ENCODE measurements around the gene SGMS1. TPM values are rescaled to one million over a fixed set of nuclear protein-coding genes. Genes with fewer than 3 reads are reported as not detected.

Gene SGMS1
- total and polyA plus RNA-seq, 2 donors (not counting 3 experiments of a cell fraction or from before 2014, with no cell fraction given), result 9.7 to 23.7 TPM

GRCh38 chr10:50385624-50386023 is 238.1 kb downstream of the SGMS1 start:
- peaks cover 16% of the 10 kb centered on the region for H3K79me2 ChIP-seq (ENCODE audit: control insufficient read depth, insufficient read depth, low read length)
- DNase-seq (ENCODE audit: low read depth, low spot score) (no peak), FAIRE-seq (no peak)
- TF ChIP-seq, protein P1, sequence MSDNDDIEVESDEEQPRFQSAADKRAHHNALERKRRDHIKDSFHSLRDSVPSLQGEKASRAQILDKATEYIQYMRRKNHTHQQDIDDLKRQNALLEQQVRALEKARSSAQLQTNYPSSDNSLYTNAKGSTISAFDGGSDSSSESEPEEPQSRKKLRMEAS (IDR thresholded peaks at IDR 0.05; ENCODE audit: insufficient read depth, insufficient read length), result no peak
- no peak for TF ChIP-seq POLR2AphosphoS5 (IDR thresholded peaks at IDR 0.05; ENCODE audit: insufficient read depth, low read depth, low read length)
- TF ChIP-seq MYC (IDR thresholded peaks at IDR 0.05; ENCODE audit: low read depth, low read length), result no peak
- TF ChIP-seq, protein P2, sequence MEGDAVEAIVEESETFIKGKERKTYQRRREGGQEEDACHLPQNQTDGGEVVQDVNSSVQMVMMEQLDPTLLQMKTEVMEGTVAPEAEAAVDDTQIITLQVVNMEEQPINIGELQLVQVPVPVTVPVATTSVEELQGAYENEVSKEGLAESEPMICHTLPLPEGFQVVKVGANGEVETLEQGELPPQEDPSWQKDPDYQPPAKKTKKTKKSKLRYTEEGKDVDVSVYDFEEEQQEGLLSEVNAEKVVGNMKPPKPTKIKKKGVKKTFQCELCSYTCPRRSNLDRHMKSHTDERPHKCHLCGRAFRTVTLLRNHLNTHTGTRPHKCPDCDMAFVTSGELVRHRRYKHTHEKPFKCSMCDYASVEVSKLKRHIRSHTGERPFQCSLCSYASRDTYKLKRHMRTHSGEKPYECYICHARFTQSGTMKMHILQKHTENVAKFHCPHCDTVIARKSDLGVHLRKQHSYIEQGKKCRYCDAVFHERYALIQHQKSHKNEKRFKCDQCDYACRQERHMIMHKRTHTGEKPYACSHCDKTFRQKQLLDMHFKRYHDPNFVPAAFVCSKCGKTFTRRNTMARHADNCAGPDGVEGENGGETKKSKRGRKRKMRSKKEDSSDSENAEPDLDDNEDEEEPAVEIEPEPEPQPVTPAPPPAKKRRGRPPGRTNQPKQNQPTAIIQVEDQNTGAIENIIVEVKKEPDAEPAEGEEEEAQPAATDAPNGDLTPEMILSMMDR (IDR thresholded peaks at IDR 0.05; ENCODE audit: extremely low read depth in 1 of 2, insufficient read depth in 1 of 2, low read depth in 1 of 2, low read length in 2 of 2), result no peak
- no peak for TF ChIP-seq JUN (IDR thresholded peaks at IDR 0.05; ENCODE audit: borderline replicate concordance, insufficient read depth, insufficient read length, low read depth)
- no peaks in the 10 kb centered on the region for H3K9me1 ChIP-seq (replicated peaks; ENCODE audit: control insufficient read depth, extremely low read depth, insufficient read depth, low read length)
- no peak overlapping the region for H3K9ac ChIP-seq (replicated peaks; ENCODE audit: extremely low read depth, insufficient read depth, low read length)
- H3K4me2 ChIP-seq (ENCODE audit: insufficient read depth, low read length), result no peak overlapping the region
- dilution Hi-C loops (cut with MboI; ENCODE audit: extremely low pct_ligation_motif_present, low sequenced_read_pairs) (no loop called here), intact Hi-C loops (cut with micrococcal nuclease) (no loop called here)
- no peaks in the 10 kb centered on the region for H3K27me3 ChIP-seq (ENCODE audit: control insufficient read depth in 2 of 2, insufficient read depth in 2 of 2, low read length in 2 of 2)
- H3K36me3 ChIP-seq (ENCODE audit: control insufficient read depth in 2 of 2, extremely low read depth in 1 of 2, insufficient read depth in 2 of 2, low read length in 2 of 2), result no peaks in the 10 kb centered on the region
- H3K9me3 ChIP-seq (replicated peaks; ENCODE audit: control insufficient read depth, insufficient read depth, low read length), result no peaks in the 10 kb centered on the region
- BruUV-seq (replicated peaks), result no TSS peak
- no peaks in the 10 kb centered on the region for H3K4me1 ChIP-seq (ENCODE audit: control insufficient read depth, extremely low read depth, insufficient read depth, low read length)
- CTCF ChIA-PET, result interaction anchor here (1.0 to 2.2 kb wide), 4 partner anchors 12 to 18 kb away, joined by 3 to 12 read pairs (median 4); no protein-coding TSS in a partner anchor
- no peak overlapping the region for H2AFZ ChIP-seq (ENCODE audit: low read depth, low read length)
- H4K20me1 ChIP-seq (replicated peaks; ENCODE audit: control insufficient read depth, extremely low read depth, insufficient read depth, low read length), result peaks cover 3% of the 10 kb centered on the region
- POLR2A ChIA-PET, result no interaction called here
- H3K27ac ChIP-seq (ENCODE audit: insufficient read depth, low read depth, low read length), result no peak overlapping the region
- H3K4me3 ChIP-seq (replicated peaks in 1 of 3; ENCODE audit: insufficient read depth in 1 of 3, low read depth in 1 of 3, low read length in 3 of 3), result no peak overlapping the region

GRCh38 chr10:50384898-50385297 is 238.9 kb downstream of the SGMS1 start:
- Histone ChIP-seq H2AFZ (ENCODE audit: low read depth, low read length) (no peak overlapping the region), H3K36me3 (ENCODE audit: control insufficient read depth in 2 of 2, extremely low read depth in 1 of 2, insufficient read depth in 2 of 2, low read length in 2 of 2) (no peaks in the 10 kb centered on the region), H3K27me3 (ENCODE audit: control insufficient read depth in 2 of 2, insufficient read depth in 2 of 2, low read length in 2 of 2) (no peaks in the 10 kb centered on the region), H3K4me3 (replicated peaks in 1 of 3; ENCODE audit: insufficient read depth in 1 of 3, low read depth in 1 of 3, low read length in 3 of 3) (no peak overlapping the region), H3K27ac (ENCODE audit: insufficient read depth, low read depth, low read length) (no peak overlapping the region), H3K4me1 (ENCODE audit: control insufficient read depth, extremely low read depth, insufficient read depth, low read length) (no peaks in the 10 kb centered on the region), H4K20me1 (replicated peaks; ENCODE audit: control insufficient read depth, extremely low read depth, insufficient read depth, low read length) (peaks cover 3% of the 10 kb centered on the region), H3K9ac (replicated peaks; ENCODE audit: extremely low read depth, insufficient read depth, low read length) (no peak overlapping the region), H3K79me2 (ENCODE audit: control insufficient read depth, insufficient read depth, low read length) (peaks cover 16% of the 10 kb centered on the region), H3K4me2 (ENCODE audit: insufficient read depth, low read length) (no peak overlapping the region), H3K9me1 (replicated peaks; ENCODE audit: control insufficient read depth, extremely low read depth, insufficient read depth, low read length) (no peaks in the 10 kb centered on the region), H3K9me3 (replicated peaks; ENCODE audit: control insufficient read depth, insufficient read depth, low read length) (no peaks in the 10 kb centered on the region)
- TF ChIP-seq FOS (IDR thresholded peaks at IDR 0.05; ENCODE audit: borderline replicate concordance, insufficient read depth, low read length), result no peak
- TF ChIP-seq, protein P1 (IDR thresholded peaks at IDR 0.05; ENCODE audit: insufficient read depth, insufficient read length), result no peak
- TF ChIP-seq POLR2AphosphoS5 (IDR thresholded peaks at IDR 0.05; ENCODE audit: insufficient read depth, low read depth, low read length), result no peak
- TF ChIP-seq JUN (IDR thresholded peaks at IDR 0.05; ENCODE audit: borderline replicate concordance, insufficient read depth, insufficient read length, low read depth), result no peak
- TF ChIP-seq, protein P2 (IDR thresholded peaks at IDR 0.05; ENCODE audit: extremely low read depth in 1 of 2, insufficient read depth in 1 of 2, low read depth in 1 of 2, low read length in 2 of 2), result no peak
- TF ChIP-seq POLR2A (IDR thresholded peaks at IDR 0.05; ENCODE audit: low read depth, low read length), result no peak
- no peak for TF ChIP-seq EZH2 (IDR thresholded peaks at IDR 0.05; ENCODE audit: borderline replicate concordance, low read depth, low read length, severe bottlenecking)
- no peak for TF ChIP-seq GATA2 (IDR thresholded peaks at IDR 0.05; ENCODE audit: insufficient read depth, insufficient read length, low read depth, low read length)
- POLR2A ChIA-PET, result no interaction called here
- CTCF ChIA-PET, result interaction anchor here (1.0 to 1.5 kb wide), 2 partner anchors 16 to 17 kb away, joined by 3 read pairs; no protein-coding TSS in a partner anchor
- DNase-seq (ENCODE audit: low read depth, low spot score), result no peak
- FAIRE-seq, result no peak
- intact Hi-C loops (cut with micrococcal nuclease) (no loop called here), dilution Hi-C loops (cut with MboI; ENCODE audit: extremely low pct_ligation_motif_present, low sequenced_read_pairs) (no loop called here)
- no TSS peak for BruUV-seq (replicated peaks)

Measured in endothelial cell of umbilical vein (primary cell).